ENCODE results near the gene IHH. TPM values are rescaled to one million over a fixed set of nuclear protein-coding genes. Genes with fewer than 3 reads are reported as not detected.

Gene IHH
- total RNA-seq, 1 experiment from 2014 or later, result not detected

DNA sequence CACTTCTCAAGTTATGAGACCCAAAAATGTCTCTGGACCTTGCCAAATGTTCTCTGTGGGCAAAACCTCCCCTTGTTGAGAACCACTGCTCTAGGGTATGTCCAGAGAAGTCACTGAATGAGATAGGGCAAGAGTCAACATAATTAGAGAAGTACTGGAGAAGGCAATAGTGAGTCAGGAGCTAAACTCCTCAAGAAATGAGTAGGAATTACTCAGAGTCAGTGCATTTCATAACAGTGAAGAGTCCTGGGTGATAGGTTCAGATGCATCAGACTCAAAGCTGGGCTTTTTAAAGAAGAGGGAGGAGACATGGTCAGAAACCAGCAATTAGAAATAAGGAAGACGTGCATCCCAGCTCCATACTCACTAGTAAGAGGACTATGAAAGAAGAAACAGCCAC, 38.6 kb upstream of the IHH start:
- no peak overlapping the region for H2AFZ ChIP-seq (ENCODE audit: low read length)
- H3K79me1 ChIP-seq (ENCODE audit: insufficient read depth, low read depth, low read length, poor library complexity, severe bottlenecking), result no peaks in the 10 kb centered on the region
- no peaks in the 10 kb centered on the region; the same call in 1 of the 2 replicates for H3K4me1 ChIP-seq (ENCODE audit: insufficient read depth, low read length)
- H4K91ac ChIP-seq (ENCODE audit: insufficient read length, low read depth, low read length), result no peak overlapping the region
- H3K23ac ChIP-seq (ENCODE audit: insufficient read length, low read depth, low read length), result no peak overlapping the region
- TF ChIP-seq, protein P1, sequence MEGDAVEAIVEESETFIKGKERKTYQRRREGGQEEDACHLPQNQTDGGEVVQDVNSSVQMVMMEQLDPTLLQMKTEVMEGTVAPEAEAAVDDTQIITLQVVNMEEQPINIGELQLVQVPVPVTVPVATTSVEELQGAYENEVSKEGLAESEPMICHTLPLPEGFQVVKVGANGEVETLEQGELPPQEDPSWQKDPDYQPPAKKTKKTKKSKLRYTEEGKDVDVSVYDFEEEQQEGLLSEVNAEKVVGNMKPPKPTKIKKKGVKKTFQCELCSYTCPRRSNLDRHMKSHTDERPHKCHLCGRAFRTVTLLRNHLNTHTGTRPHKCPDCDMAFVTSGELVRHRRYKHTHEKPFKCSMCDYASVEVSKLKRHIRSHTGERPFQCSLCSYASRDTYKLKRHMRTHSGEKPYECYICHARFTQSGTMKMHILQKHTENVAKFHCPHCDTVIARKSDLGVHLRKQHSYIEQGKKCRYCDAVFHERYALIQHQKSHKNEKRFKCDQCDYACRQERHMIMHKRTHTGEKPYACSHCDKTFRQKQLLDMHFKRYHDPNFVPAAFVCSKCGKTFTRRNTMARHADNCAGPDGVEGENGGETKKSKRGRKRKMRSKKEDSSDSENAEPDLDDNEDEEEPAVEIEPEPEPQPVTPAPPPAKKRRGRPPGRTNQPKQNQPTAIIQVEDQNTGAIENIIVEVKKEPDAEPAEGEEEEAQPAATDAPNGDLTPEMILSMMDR (conservative IDR thresholded peaks at IDR 0.05), result no peak
- no peak overlapping the region for H2AK5ac ChIP-seq (ENCODE audit: insufficient read length, low read length)
- Mint-ChIP-seq H3K4me3 (no peak overlapping the region), H3K36me3 (ENCODE audit: insufficient read depth in 1 of 3, low read depth in 3 of 3) (0 out of 7 replicates have a peak, but pooled peaks cover 0 to 2% (median 0%) of the 10 kb centered on the region in 3 experiments), H3K4me1 (no peaks in the 10 kb centered on the region), H3K27me3 (ENCODE audit: low read depth) (peaks cover 2% of the 10 kb centered on the region; the same call in 1 of the 2 replicates), H3K27ac (no peak overlapping the region), H3K9me3 (no peaks in the 10 kb centered on the region)
- WGBS (ENCODE audit: extremely low coverage, insufficient read length, low lambda C conversion rate), result no CpG with 5 or more reads among the region's 1 CpG
- H3K23me2 ChIP-seq (ENCODE audit: insufficient read length, low read depth, low read length, poor library complexity, severe bottlenecking), result no peaks in the 10 kb centered on the region
- no peaks in the 10 kb centered on the region for H3K9me3 ChIP-seq (ENCODE audit: control insufficient read depth, low read depth, low read length)
- no peak overlapping the region for H3K4ac ChIP-seq (ENCODE audit: low read depth, low read length)
- H3K56ac ChIP-seq (ENCODE audit: insufficient read length, low read depth, low read length), result no peak overlapping the region
- no peak overlapping the region for H4K5ac ChIP-seq (ENCODE audit: insufficient read length, low read depth, low read length)
- no peaks in the 10 kb centered on the region for H4K20me1 ChIP-seq (ENCODE audit: control insufficient read depth, insufficient read depth, insufficient read length)
- no peak overlapping the region for H3K18ac ChIP-seq (ENCODE audit: insufficient read length, low read depth, low read length)
- H4K8ac ChIP-seq (replicated peaks; ENCODE audit: insufficient read length, low read depth, low read length), result no peak overlapping the region
- H3K27ac ChIP-seq (ENCODE audit: insufficient read length, low read depth, low read length), result no peak overlapping the region
- H2BK20ac ChIP-seq (ENCODE audit: low read depth, low read length, poor library complexity, severe bottlenecking), result no peak overlapping the region
- H2BK120ac ChIP-seq (ENCODE audit: low read depth, low read length, poor library complexity, severe bottlenecking), result no peak overlapping the region
- H3T11ph ChIP-seq (ENCODE audit: low read length), result no peak overlapping the region
- no peak overlapping the region for H2BK15ac ChIP-seq (ENCODE audit: low read depth, low read length)
- DNase-seq, result no peak
- no peaks in the 10 kb centered on the region for H3K79me2 ChIP-seq (ENCODE audit: insufficient read depth, low read length)
- no peak overlapping the region for H2BK12ac ChIP-seq (ENCODE audit: insufficient read length, low read depth, low read length)
- H3K4me2 ChIP-seq (ENCODE audit: insufficient read depth, insufficient read length, low read length), result no peak overlapping the region
- H3K14ac ChIP-seq (ENCODE audit: insufficient read depth, low read length), result no peak overlapping the region
- H2BK5ac ChIP-seq (ENCODE audit: insufficient read length, low read length), result no peak overlapping the region
- H3K27me3 ChIP-seq (ENCODE audit: insufficient read depth, low read length), result no peaks in the 10 kb centered on the region
- H3K9ac ChIP-seq (ENCODE audit: extremely low read depth, insufficient read length, low read length), result no peak overlapping the region
